ENCODE results near the gene MBNL2. TPM values are rescaled to one million over a fixed set of nuclear protein-coding genes. Genes with fewer than 3 reads are reported as not detected.

Gene MBNL2
- total RNA-seq, 1 experiment from 2014 or later: 0.85 TPM

GRCh38 chr13:97252735-97253134 lies 30.6 kb downstream of the MBNL2 start:
- H3K27ac Mint-ChIP-seq: no peak overlapping the region
- CTCF ChIA-PET: no interaction called here
- H3K4me3 Mint-ChIP-seq: no peak overlapping the region
- H3K36me3 Mint-ChIP-seq: no peaks in the 10 kb centered on the region
- H3K27me3 Mint-ChIP-seq (ENCODE audit: low read depth): no peaks in the 10 kb centered on the region
- POLR2A ChIA-PET: no interaction called here
- DNase-seq (ENCODE audit: low spot score): no peak
- H3K4me1 Mint-ChIP-seq: peaks cover 21% of the 10 kb centered on the region
- TF ChIP-seq ZNF317 (CRISPR knock-in tag; IDR thresholded peaks at IDR 0.05; ENCODE audit: borderline replicate concordance, low read depth): no peak
- no peak for TF ChIP-seq EMX1 (CRISPR knock-in tag; IDR thresholded peaks at IDR 0.05)
- TF ChIP-seq NR2C2 (CRISPR knock-in tag; IDR thresholded peaks at IDR 0.05): no peak
- TF ChIP-seq CDX4 (CRISPR knock-in tag; IDR thresholded peaks at IDR 0.05; ENCODE audit: borderline replicate concordance): no peak
- no peak for TF ChIP-seq ETV6 (CRISPR knock-in tag; IDR thresholded peaks at IDR 0.05)
- no peak for TF ChIP-seq ZNF232 (CRISPR knock-in tag; IDR thresholded peaks at IDR 0.05)
- TF ChIP-seq GRHL2 (CRISPR knock-in tag; IDR thresholded peaks at IDR 0.05; ENCODE audit: insufficient replicate concordance, severe bottlenecking): no peak
- TF ChIP-seq, protein P1, sequence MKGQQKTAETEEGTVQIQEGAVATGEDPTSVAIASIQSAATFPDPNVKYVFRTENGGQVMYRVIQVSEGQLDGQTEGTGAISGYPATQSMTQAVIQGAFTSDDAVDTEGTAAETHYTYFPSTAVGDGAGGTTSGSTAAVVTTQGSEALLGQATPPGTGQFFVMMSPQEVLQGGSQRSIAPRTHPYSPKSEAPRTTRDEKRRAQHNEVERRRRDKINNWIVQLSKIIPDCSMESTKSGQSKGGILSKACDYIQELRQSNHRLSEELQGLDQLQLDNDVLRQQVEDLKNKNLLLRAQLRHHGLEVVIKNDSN (CRISPR knock-in tag; IDR thresholded peaks at IDR 0.05): no peak
- no peak for TF ChIP-seq ZNF281 (CRISPR knock-in tag; IDR thresholded peaks at IDR 0.05)
- no peak for TF ChIP-seq PRRX2 (CRISPR knock-in tag; IDR thresholded peaks at IDR 0.05)
- TF ChIP-seq CTCF (IDR thresholded peaks at IDR 0.05): no peak
- no peak for TF ChIP-seq ERG (CRISPR knock-in tag; IDR thresholded peaks at IDR 0.05)
- TF ChIP-seq TEAD1 (CRISPR knock-in tag; IDR thresholded peaks at IDR 0.05): no peak
- TF ChIP-seq JUN (CRISPR knock-in tag; IDR thresholded peaks at IDR 0.05): no peak
- TF ChIP-seq PRDM15 (CRISPR knock-in tag; IDR thresholded peaks at IDR 0.05): no peak
- no peaks in the 10 kb centered on the region for H3K9me3 Mint-ChIP-seq
- no peak for ATAC-seq
